Urothelium cell line (cell line): ENCODE data around the gene SHOX.
"Not testable (repeated sequence)": the region's sequence is repeated elsewhere in the genome, so short reads cannot be mapped to it uniquely, and the experiment has no call there.

Experiments used
- DNase-seq: peaks from one replicate; pipeline ENCODE4 v3.0.0; 2011; ENCODE audit warnings: low spot score, mixed read lengths
- FAIRE-seq: peaks from 2 replicates; lab custom pipeline; 2011; peaks lifted over from hg19 to GRCh38; lab: Jason Lieb, UNC

The SHOX gene

DNA sequence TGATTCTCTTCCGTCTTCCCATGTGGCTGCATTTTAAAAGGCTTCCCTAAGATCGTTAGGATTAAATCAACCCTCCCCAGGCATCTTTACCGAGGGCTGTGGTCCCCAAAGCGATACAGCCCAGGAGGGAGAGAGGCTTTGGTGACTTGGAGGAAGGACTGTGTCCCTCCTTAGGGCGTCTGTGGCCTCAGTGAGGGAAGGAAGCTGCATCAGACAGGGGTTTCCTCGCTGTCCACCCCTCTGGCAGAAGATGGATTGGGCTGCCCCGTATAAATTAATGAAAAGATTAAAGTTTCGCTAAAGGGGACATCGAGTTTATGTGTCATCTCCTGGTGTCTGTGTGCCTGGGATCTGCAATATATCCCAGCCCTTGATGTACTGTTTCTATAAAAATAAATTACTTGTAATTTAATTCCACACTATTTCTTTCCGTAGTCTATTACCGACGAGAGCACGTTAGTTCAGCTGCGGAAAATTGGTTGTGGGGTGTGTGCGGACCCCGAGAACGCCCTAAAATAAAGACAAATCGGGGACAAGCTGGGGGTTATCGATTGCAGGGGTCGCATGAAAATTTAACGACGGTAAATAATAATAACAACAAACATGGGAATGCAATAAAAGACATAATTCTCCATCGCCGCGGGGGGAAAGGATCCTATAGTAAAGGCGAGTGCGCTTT lies 6.5 kb downstream of the SHOX start:
- FAIRE-seq, result no peak
- no peak for DNase-seq

DNA sequence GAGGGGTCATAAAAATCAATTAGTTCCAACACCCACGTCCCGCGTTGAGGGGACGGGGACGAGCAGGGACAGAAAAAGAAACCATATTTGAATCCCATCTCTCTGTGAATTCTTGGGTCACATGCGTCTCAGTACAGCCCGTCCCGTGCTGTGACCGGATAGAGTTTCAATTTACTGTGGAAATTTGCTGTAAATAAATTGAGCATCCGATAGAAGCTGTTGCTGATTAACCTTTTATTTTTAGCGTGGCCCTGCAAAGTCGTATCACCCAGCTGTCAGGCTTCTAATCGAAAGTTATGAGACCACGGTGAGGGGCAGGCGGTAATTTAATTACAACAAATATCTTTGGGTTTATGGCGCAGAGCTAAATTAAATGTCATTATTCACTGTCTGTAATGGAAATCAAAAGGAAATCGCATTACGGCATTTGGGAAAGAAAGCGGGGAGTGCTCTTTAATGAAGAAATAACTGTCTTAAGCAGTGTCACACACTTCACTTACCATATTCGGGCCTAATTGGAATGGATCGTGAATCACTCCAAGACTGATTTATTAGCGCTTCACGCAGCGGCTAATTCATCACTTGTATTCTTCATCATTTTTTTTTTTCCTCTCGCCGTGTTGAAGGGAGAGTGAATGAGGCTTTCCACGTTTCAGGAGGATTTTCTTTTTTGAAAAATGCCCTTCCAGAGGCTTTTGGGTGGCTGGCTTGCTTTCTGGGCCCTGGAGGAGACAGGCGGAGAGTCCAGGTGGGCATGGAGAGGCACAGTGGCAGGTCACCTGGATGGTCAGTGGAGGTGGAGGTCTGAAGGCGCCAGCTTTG lies 7.3 kb downstream of the SHOX start:
- no peak for FAIRE-seq
- DNase-seq, result no peak

DNA sequence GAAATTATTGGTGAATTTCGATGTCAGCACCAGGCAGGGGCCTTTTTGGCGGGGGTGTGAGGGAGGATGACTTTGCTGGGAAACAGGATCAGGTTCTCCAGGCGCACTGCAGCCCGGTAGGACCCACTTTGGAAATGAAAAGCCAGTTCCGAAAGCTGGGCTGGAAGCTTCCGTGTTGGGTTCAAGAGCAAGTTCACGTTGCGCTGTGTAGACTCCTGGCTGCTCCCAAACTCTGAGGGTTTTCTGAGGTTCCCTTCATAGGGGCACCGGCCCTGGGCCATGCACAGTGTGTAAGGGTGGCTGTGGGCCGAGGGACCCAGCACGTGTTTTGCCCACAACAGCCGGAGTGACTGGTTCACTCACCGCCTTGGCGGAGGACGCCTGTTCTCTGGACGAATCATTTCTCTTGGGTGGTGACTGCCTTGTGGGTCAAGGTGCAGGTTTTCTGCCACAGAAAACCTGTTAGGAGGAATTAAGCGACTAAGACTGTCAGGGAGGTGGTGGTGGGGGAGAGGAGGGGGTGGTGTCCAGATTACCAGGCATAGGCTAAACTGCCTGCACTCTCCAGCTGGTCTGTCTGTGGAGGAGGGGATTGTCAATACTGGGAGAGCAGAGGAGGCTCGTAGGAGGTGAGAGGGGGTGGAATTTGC lies 8.0 kb downstream of the SHOX start:
- FAIRE-seq, result no peak
- DNase-seq, result no peak

DNA sequence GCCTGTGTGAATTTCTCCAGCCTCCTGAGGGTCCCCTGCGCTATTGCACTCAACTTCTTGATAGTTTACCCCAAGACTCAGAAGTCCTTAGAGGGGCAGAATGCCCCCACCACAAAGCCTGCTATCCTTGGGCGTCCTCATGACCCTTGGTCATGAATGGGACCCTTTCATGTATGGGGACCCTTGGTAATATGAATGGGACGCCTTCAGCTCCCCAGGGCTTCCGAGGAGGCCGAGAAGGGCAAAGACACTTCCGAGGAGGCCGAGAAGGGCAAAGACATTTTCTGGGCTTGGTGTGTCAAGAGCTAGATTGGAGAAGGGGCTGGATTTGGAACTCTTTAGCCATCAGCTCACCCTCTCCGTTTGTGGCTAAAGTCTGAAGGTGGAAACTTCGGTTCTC lies 8.6 kb downstream of the SHOX start:
- DNase-seq, result no peak
- no peak for FAIRE-seq

DNA sequence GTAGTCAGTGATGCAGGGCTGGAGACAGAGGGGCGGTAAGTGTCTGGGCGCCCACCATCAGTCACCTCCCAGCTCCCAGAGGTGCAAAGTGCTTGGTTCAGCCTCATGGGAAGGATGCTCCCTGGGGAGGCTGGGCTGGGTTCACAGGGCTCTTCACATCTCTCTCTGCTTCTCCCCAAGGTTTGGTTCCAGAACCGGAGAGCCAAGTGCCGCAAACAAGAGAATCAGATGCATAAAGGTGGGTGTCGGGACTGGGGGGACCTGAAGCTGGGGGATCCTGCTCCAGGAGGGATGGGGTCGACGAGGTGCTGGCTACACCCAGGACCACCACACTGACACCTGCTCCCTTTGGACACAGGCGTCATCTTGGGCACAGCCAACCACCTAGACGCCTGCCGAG lies 10.1 kb downstream of the SHOX start:
- FAIRE-seq, result no peak
- DNase-seq, result no peak

DNA sequence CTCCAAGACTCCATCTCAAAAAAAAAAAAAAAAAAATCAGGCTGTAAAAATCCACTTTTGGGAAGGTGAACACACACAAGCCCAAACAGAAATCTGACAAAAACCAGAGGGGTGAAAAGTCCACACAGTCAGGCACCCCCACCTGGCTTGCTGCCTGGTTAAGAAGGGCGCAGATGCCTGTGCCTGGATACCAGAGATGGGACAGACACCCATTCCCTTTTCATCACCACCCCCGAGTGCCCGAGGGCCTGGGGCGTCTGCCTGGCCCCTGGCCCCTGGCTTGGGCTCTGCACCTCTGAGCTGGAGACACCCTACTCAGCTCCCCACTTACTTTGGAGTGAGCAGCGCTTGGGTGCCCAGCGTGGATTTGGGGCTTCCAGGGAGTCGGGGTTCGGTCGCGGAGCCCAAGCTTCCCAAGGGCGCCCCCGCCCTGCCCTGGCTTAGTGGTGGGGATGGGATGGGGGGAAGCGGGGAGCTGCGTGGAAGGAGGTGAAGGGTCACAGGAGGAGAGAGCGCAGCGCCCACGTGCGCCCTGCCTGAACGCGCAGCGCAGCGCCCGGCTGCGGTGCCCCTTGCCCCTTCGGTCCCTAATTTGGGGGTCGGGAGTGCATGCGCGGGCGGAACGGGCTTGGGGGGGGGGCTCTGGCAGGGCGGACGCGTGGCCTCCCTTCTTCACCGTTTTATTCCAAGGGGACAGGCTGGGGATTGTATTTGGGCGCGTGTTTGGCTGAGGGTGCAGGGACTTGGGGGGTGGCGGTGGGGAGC lies 11.3 kb downstream of the SHOX start:
- DNase-seq (no peak), FAIRE-seq (no peak)

DNA sequence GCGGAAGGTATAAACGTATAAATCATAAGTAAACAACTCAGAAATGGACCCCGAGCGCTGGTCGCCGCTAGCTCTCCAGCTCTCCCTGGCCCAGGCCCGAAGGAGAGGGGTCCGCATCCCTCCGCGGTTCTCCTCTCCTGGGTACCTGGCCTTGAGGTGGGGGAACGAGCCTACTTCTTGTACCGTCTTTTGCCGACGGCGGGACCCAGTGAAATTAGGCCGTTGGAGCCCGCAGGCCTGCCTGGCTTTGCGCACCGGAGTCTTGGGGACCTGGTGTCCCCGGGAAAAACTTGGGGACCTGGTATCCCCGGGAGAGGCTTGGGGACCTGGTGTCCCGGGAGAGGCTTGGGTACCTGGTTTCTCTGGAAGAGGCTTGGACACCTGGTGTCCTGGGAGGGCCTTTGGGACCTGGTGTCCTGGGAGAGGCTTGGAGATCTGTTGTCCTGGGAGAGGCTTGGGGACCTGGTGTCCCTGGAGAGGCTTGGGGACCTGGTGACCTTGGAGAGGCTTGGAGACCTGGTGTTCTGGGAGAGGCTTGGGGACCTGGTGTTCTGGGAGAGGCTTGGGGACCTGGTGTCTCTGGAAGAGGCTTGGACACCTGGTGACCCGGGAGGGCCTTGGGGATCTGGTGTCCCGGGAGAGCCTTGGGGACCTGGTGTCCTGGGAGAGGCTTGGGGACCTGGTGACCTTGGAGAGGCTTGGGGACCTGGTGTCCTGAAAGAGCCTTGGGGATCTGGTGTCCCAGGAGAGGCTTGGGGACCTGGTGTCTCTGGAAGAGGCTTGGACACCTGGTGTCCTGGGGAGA lies 12.0 kb downstream of the SHOX start:
- FAIRE-seq (no peak), DNase-seq (no peak)

DNA sequence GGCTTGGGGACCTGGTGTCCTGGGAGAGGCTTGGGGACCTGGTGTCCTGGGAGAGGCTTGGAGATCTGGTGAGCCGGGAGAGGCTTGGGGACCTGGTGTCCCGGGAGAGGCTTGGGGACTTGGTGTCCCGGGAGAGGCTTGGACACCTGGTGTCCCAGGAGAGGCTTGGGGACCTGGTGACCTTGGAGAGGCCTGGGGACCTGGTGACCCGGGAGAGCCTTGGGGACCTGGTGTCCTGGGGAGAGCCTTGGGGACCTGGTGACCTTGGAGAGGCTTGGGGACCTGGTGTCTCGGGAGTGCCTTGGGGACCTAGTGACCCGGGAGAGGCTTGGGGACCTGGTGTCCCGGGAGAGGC lies 12.6 kb downstream of the SHOX start:
- FAIRE-seq, result no peak
- DNase-seq, result no peak

DNA sequence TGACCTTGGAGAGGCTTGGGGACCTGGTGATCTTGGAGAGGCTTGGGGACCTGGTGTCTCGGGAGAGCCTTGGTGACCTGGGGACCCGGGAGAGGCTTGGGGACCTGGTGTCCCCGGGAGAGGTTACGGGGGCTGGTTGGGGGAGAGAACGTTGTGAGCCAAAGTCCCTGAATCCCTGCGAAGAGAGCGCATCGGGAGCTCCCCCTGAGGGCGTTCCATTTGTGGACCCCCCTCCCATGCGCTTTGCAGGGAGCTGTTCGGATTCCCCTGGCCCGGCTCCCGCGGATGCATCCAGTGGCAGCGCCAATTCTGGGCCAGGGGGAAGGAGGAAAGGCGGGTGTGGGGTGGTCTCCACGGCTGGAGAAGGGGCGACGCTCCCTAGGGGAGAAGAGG lies 13.3 kb downstream of the SHOX start:
- DNase-seq, result no peak

DNA sequence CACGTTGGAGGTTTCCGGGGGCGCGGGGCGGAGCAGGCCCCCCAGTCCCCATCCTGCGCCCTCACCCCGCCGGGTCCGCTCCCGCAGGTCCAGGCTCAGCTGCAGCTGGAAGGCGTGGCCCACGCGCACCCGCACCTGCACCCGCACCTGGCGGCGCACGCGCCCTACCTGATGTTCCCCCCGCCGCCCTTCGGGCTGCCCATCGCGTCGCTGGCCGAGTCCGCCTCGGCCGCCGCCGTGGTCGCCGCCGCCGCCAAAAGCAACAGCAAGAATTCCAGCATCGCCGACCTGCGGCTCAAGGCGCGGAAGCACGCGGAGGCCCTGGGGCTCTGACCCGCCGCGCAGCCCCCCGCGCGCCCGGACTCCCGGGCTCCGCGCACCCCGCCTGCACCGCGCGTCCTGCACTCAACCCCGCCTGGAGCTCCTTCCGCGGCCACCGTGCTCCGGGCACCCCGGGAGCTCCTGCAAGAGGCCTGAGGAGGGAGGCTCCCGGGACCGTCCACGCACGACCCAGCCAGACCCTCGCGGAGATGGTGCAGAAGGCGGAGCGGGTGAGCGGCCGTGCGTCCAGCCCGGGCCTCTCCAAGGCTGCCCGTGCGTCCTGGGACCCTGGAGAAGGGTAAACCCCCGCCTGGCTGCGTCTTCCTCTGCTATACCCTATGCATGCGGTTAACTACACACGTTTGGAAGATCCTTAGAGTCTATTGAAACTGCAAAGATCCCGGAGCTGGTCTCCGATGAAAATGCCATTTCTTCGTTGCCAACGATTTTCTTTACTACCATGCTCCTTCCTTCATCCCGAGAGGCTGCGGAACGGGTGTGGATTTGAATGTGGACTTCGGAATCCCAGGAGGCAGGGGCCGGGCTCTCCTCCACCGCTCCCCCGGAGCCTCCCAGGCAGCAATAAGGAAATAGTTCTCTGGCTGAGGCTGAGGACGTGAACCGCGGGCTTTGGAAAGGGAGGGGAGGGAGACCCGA lies 14.0 kb downstream of the SHOX start:
- DNase-seq, result no peak
- FAIRE-seq, result no peak

More for the DNA sequence above, 13.3 kb downstream of the SHOX start:
- FAIRE-seq, result no peak

DNA sequence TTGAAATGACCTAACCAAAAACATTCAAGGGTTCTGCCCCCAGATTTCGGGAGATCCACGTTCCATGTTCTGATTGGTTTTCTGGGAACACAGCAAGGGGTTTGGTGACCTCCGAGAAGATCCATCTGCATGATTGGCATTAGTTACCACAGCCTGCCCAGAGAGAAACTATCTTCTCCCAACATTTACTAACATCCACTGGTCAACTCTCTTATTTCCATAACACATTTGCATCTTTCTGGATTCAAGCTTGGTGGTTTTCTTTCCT lies 15.6 kb downstream of the SHOX start:
- DNase-seq, result no peak
- no peak for FAIRE-seq

DNA sequence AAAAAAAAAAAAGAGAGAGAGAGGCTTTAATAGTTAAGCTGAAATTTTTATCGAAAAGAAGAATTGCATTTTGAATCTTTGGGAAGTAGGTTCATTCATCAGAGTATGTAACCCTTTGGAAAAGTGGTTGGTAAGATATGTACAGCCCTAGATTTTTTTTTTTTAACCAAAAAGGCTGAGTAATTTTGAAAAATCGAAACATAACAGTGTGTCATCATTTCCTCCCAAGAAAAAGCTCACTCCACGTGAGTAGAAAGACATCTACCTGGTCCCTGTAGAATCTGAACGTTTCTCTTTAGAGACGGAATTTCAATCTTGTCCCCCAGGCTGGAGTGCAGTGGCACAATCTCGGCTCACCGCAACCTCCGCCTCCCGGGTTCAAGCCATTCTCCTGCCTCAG lies 16.2 kb downstream of the SHOX start:
- FAIRE-seq, result no peak
- DNase-seq, result no peak

DNA sequence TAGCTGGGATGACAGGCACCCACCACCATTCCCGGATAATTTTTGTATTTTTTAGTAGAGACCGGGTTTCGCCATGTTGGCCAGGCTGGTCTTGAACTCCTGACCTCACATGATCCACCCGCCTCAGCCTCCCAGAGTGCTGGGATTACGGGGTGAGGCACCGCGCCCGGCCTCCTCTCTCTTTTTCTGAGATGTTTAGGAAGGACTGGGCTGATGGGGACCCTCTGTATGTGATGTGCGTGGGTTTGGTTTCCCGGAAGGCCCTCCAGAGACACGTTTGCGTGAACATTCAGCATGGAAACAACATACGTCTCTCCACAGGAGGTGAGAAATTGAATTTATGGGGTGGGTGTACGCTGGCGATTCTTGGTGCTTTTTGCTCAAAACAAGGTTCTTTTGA lies 18.6 kb downstream of the SHOX start:
- no peak for FAIRE-seq
- DNase-seq, result no peak

DNA sequence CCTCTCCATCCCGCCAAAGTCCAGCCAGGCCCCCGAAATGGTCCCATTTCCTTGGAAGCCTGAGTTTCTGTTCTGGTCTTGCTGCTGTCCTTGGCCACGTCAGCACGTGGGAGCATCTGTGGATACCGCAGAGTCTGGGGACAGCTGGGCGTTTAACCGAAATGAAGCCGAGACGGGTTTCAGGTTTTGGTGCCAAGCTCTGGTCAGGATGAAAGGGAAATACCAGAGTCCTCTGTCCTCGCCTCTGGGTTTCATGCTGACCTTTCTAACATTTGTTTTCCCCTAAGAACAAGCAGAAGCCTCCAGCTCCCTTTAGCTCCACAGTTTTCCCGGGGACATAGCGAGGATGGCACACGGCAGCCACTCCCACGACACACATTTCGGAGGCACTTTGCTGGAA lies 19.7 kb downstream of the SHOX start:
- DNase-seq (no peak), FAIRE-seq (no peak)

DNA sequence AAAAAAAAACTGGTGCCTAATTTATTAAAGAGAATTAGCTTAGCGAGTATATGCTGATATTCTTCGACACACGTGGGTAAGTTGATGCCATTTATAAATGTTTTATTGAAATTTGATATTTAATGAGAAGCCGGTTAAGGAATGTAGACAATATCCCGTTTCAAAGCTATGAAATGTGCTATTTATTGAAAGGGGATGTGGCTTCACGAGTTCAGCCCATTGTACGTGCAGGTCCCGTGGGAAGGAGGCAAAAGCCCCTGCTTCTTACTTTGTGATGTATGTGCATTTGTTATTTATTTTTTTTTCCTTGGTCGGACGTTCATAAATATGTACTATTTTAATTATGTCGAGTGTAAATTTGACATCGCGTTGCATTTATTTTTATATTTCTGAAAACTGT lies 20.2 kb downstream of the SHOX start:
- FAIRE-seq (no peak), DNase-seq (no peak)

DNA sequence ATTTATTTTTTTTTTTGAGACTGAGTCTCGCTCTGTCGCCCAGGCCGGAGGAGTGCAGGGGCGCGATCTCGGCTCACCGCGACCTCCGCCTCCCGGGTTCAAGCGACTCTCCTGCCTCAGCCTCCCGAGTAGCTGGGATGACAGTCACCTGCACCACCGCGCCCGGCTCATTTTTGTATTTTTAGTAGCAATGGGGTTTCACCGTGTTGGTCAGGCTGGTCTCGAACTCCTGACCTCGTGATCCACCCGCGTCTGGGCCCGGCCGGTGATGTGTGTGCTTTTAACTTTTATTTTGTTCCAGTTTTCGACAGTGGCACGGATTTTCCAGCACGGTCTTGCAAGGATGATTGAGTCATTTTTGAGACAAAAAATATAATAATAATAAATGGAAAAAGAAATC lies 21.3 kb downstream of the SHOX start:
- DNase-seq, FAIRE-seq: not testable (repeated sequence)

DNA sequence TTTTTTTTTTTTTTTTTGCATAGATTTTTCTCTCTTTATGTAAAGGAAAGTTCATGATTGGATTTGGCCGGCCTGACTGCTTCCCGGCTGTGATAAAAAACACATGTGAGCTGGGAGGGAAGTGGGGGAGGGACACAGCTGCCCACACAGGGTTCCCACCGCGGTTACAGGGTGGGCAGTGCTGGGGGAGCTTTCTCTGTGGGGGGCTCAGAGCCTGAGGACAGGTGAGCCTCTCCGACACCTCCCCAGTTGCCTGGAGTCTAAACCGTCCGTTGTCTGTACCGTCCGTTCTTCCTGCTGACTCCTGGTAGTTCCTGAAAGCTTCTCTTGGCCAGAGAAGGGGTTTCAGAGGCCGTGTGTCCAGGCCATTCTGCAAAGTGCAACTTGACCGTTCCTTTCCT lies 21.8 kb downstream of the SHOX start:
- DNase-seq (no peak), FAIRE-seq (no peak)

DNA sequence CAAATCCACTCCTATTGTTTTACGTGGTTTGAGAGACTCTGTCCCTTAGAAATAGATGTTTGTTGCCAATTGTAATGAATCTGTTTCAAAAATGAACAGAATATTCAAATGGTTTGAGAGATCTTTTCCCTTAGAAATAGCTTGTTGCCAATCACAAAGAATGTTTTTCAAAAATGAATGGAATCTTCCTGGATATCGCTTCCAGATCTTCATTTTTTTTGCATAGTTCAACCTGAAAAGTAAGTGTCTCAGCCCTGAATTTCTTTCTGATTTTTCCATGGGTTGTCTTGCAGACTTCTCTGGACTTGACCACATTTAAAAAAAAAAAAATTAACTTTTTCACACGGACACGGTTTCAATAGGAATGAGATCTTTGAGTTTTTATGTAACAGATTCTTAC lies 22.7 kb downstream of the SHOX start:
- DNase-seq (no peak), FAIRE-seq (no peak)

DNA sequence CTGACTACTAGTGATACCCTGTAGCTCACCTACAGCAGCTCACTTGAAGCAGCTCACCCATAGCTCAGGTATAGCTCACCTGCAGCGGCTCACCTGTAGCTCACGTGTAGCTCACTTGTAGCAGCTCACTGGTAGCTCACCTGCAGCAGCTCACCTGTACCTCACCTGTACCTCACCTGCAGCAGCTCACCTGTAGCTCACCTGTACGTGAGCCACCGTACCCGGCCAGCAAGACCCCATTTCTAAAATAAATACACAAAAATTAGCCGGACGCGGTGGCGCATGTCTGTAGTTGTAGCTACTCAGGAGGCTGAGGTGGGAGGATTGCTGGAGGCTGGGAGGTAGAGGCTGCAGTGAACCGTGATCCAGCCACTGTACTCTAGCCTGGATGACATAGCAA lies 30.6 kb downstream of the SHOX start:
- FAIRE-seq (no peak), DNase-seq (no peak)

DNA sequence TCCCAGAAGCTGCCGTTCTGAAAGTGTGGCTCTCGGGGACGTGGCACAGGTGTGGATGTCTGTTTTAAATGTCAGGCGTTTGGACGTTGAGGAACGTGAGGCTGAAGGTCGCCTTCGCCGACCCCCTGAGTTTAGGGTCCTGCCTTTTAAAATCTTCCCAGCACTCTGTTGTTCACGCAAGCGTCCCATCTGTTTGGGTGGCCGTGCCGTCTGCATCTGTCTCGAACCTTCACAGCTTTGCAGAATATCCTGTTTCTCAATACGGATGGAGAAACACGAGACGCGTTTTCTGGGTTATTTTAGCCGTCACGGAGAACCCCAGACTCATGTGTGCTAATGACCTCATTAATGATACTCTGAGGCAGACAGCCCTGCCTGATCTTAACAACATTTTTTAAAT lies 31.5 kb downstream of the SHOX start:
- DNase-seq (no peak), FAIRE-seq (no peak)
